ENCODE measurements around the gene EHMT2.

Gene EHMT2

DNA sequence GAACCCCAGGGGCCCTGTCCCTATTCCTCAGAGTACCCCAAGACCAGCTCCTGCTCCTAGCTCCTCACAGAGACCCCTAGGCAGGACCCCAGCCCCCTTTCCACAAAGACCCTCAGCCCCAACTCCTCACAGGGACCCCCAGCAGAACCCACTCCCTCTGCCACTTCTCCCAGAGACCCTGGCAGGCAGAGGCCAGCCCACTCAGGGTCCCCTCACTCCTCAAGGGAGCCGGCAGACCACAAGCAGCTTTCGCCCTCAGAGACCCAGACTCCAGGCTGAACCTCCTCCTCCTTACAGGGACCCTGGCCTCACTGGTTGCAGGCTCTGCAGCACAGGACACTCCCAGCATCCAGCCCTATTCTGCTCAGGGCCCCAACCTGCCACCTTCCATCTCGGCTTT is 19.3 kb downstream of the EHMT2 start:
- H2AFZ ChIP-seq (ENCODE audit: low read depth, low read length) = no peak overlapping the region
- H3K4me3 ChIP-seq (ENCODE audit: low read length) = no peak overlapping the region
- H3K27me3 ChIP-seq (ENCODE audit: low read depth, low read length) = no peaks in the 10 kb centered on the region
- H3K4me1 ChIP-seq (ENCODE audit: low read length) = no peaks in the 10 kb centered on the region
- H3K36me3 ChIP-seq (replicated peaks; ENCODE audit: low read depth, low read length) = peaks cover 3% of the 10 kb centered on the region
- H3K9ac ChIP-seq (ENCODE audit: low read length) = no peak overlapping the region
- no peaks in the 10 kb centered on the region for H3K79me2 ChIP-seq (ENCODE audit: low read length)
- no peak overlapping the region for H3K4me2 ChIP-seq (ENCODE audit: low read length)
- no peaks in the 10 kb centered on the region for H3K9me3 ChIP-seq (ENCODE audit: insufficient read depth, low read length)
- H3K27ac ChIP-seq (ENCODE audit: low read length) = no peak overlapping the region
- TF ChIP-seq, protein P1, sequence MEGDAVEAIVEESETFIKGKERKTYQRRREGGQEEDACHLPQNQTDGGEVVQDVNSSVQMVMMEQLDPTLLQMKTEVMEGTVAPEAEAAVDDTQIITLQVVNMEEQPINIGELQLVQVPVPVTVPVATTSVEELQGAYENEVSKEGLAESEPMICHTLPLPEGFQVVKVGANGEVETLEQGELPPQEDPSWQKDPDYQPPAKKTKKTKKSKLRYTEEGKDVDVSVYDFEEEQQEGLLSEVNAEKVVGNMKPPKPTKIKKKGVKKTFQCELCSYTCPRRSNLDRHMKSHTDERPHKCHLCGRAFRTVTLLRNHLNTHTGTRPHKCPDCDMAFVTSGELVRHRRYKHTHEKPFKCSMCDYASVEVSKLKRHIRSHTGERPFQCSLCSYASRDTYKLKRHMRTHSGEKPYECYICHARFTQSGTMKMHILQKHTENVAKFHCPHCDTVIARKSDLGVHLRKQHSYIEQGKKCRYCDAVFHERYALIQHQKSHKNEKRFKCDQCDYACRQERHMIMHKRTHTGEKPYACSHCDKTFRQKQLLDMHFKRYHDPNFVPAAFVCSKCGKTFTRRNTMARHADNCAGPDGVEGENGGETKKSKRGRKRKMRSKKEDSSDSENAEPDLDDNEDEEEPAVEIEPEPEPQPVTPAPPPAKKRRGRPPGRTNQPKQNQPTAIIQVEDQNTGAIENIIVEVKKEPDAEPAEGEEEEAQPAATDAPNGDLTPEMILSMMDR (IDR thresholded peaks at IDR 0.05; ENCODE audit: low read depth, low read length) = no peak
- no peak for TF ChIP-seq EZH2phosphoT487 (IDR thresholded peaks at IDR 0.05; ENCODE audit: low read depth)
- H4K20me1 ChIP-seq (ENCODE audit: insufficient read depth, low read length) = no peaks in the 10 kb centered on the region

DNA sequence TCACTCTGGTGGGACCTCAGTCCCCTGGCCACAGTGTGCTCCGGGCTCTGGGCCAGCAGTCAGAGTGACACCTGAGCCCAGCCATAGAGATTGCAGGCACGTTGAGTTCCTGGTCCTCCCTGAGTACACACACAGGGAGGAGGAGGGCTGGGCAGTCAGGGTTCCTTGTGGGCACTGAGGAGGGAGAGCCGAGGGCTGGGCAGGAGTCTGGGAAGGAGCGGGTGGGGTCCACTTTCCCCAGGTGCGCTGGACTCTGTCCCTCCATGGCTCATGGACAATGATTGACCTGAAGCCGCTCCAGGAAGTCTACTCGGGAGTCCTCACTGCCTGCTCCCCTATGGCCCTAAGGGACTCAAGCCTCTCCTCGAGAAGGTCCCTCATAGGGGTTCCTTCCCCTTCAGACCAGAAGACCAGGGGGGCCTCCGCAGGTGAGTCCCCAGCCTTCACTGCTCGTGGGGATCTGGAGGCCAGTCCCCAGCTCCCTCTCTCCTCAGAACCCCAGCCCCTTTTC is 19.8 kb downstream of the EHMT2 start:
- H2AFZ ChIP-seq (ENCODE audit: low read depth, low read length) = no peak overlapping the region
- no peak overlapping the region for H3K4me3 ChIP-seq (ENCODE audit: low read length)
- TF ChIP-seq, protein P1 (IDR thresholded peaks at IDR 0.05; ENCODE audit: low read depth, low read length) = no peak
- no peak for TF ChIP-seq EZH2phosphoT487 (IDR thresholded peaks at IDR 0.05; ENCODE audit: low read depth)
- no peak overlapping the region for H3K4me2 ChIP-seq (ENCODE audit: low read length)
- no peak overlapping the region for H3K9ac ChIP-seq (ENCODE audit: low read length)
- H3K4me1 ChIP-seq (ENCODE audit: low read length) = no peaks in the 10 kb centered on the region
- H3K79me2 ChIP-seq (ENCODE audit: low read length) = no peaks in the 10 kb centered on the region
- H4K20me1 ChIP-seq (ENCODE audit: insufficient read depth, low read length) = no peaks in the 10 kb centered on the region
- H3K36me3 ChIP-seq (replicated peaks; ENCODE audit: low read depth, low read length) = peaks cover 3% of the 10 kb centered on the region
- no peak overlapping the region for H3K27ac ChIP-seq (ENCODE audit: low read length)
- H3K9me3 ChIP-seq (ENCODE audit: insufficient read depth, low read length) = no peaks in the 10 kb centered on the region
- H3K27me3 ChIP-seq (ENCODE audit: low read depth, low read length) = no peaks in the 10 kb centered on the region

DNA sequence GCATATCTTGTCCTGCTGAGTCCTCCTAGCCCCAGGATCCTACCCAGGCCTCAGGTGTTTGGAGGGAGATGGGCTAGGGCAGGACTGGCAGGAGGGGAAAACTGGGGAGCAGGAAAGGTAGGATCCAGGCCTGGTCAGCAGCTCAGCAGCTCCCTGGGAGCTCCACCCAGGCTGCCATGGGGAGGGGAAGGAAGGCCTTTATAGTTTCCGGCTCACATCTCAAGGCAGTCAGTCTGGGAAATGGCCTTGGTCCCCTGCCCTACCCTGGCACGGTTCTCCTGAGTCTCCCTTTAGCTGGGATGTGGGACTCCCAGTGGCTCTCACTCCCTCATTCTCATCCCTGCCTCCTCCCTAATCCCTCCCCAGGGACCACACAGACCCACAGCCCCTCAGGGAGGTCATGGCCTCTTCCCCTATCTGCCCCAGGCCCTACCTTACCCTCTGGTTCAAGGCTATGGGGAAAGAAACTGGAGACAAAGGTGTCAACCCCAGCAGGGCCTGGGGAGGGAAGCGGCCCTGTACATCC is 20.3 kb downstream of the EHMT2 start:
- Histone ChIP-seq H3K4me1 (ENCODE audit: low read length) (no peaks in the 10 kb centered on the region), H3K9me3 (ENCODE audit: insufficient read depth, low read length) (no peaks in the 10 kb centered on the region), H3K79me2 (ENCODE audit: low read length) (no peaks in the 10 kb centered on the region), H2AFZ (ENCODE audit: low read depth, low read length) (no peak overlapping the region), H3K4me2 (ENCODE audit: low read length) (no peak overlapping the region), H3K4me3 (ENCODE audit: low read length) (no peak overlapping the region), H3K27me3 (ENCODE audit: low read depth, low read length) (no peaks in the 10 kb centered on the region), H3K27ac (ENCODE audit: low read length) (no peak overlapping the region), H4K20me1 (ENCODE audit: insufficient read depth, low read length) (no peaks in the 10 kb centered on the region), H3K36me3 (replicated peaks; ENCODE audit: low read depth, low read length) (peaks cover 3% of the 10 kb centered on the region), H3K9ac (ENCODE audit: low read length) (no peak overlapping the region)
- no peak for TF ChIP-seq EZH2phosphoT487 (IDR thresholded peaks at IDR 0.05; ENCODE audit: low read depth)
- TF ChIP-seq, protein P1 (IDR thresholded peaks at IDR 0.05; ENCODE audit: low read depth, low read length) = no peak

DNA sequence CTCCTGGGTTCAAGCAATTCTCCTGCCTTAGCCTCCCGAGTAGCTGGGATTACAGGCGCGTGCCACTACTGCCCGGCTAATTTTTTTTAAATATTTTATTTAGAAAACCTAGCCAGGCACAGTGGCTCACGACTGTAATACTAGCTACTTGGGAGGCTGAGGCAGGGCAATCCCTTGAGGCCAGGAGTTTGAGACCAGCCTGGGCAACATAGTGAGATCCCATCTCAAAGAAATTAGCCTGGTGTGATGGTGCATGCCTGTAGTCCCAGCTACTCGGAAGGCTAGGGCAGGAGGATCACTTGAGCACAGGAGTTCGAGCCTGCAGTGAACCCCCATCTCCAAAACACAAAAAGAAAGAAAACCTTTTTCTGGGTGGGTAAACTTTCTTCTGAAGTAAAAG is 21.1 kb downstream of the EHMT2 start:
- Histone ChIP-seq H3K9me3 (ENCODE audit: insufficient read depth, low read length) (no peaks in the 10 kb centered on the region), H3K4me3 (ENCODE audit: low read length) (no peak overlapping the region), H3K9ac (ENCODE audit: low read length) (no peak overlapping the region), H3K4me2 (ENCODE audit: low read length) (no peak overlapping the region), H4K20me1 (ENCODE audit: insufficient read depth, low read length) (no peaks in the 10 kb centered on the region), H3K27ac (ENCODE audit: low read length) (no peak overlapping the region), H3K36me3 (replicated peaks; ENCODE audit: low read depth, low read length) (peaks cover under 1% of the 10 kb centered on the region), H3K27me3 (ENCODE audit: low read depth, low read length) (no peaks in the 10 kb centered on the region), H3K4me1 (ENCODE audit: low read length) (no peaks in the 10 kb centered on the region), H3K79me2 (ENCODE audit: low read length) (no peaks in the 10 kb centered on the region), H2AFZ (ENCODE audit: low read depth, low read length) (no peak overlapping the region)
- TF ChIP-seq, protein P1 (IDR thresholded peaks at IDR 0.05; ENCODE audit: low read depth, low read length) = no peak
- TF ChIP-seq EZH2phosphoT487 (IDR thresholded peaks at IDR 0.05; ENCODE audit: low read depth) = no peak

All from OCI-LY3 (cell line).